SK-N-SH (cell line): ENCODE data around the gene RBMS3. TPM values are rescaled to one million over a fixed set of nuclear protein-coding genes. Genes with fewer than 3 reads are reported as not detected.

Experiments
- CTCF ChIA-PET: fragments of 300-600, 350-600 bp; formaldehyde crosslinking; extraction: SDS; loops from one replicate; lab custom pipeline; 2021; lab: Yijun Ruan, JAX
- POLR2A ChIA-PET: fragments of 350-600 bp; sonication (Branson Sonifier 250); formaldehyde crosslinking; extraction: SDS; loops from one replicate; lab custom pipeline; 2020; ENCODE audit warnings: antibody characterized with exemption, inconsistent platforms; lab: Yijun Ruan, JAX
- DNase-seq: peaks from one replicate; pipeline ENCODE4 v3.0.0; 2012
- H2AFZ ChIP-seq: fragments of 200-600 bp; sonication (generic); 2 replicates; pipeline ENCODE4 v1.8.1; 2016; ENCODE audit warnings: antibody characterized with exemption, mild to moderate bottlenecking, low read depth
- H3F3A ChIP-seq: fragments of 200-600 bp; sonication (generic); replicated peaks from 2 replicates; pipeline ENCODE3; 2016; ENCODE audit warnings: antibody characterized with exemption, mild to moderate bottlenecking; ENCODE audit not compliant: insufficient read depth
- H3K27ac ChIP-seq, 2 experiments: fragments of 200-500 bp in 1 of 2; fragments of 200-600 bp in 1 of 2; sonication (Bioruptor generic) in 1 of 2; sonication (generic), shearing (Covaris generic) in 1 of 2; 2 replicates each; pipeline versions ENCODE4 v1.5.1 to v1.6.1; 2014 to 2016; ENCODE audit warnings: low read depth in 2 of 2, inconsistent platforms in 1 of 2, low read length in 1 of 2, mild to moderate bottlenecking in 1 of 2, mixed read lengths in 1 of 2
- H3K27me3 ChIP-seq: fragments of 200-600 bp; sonication (generic), shearing (Covaris generic); 2 replicates; pipeline ENCODE4 v1.6.1; 2016; ENCODE audit warnings: mixed run types; ENCODE audit not compliant: insufficient read depth
- H3K36me3 ChIP-seq, 2 experiments: fragments of 200-500 bp in 1 of 2; fragments of 200-600 bp in 1 of 2; sonication (Bioruptor generic) in 1 of 2; sonication (generic) in 1 of 2; replicated peaks in 1 of 2; 2 replicates each; pipeline versions ENCODE3 to v1.5.1; 2014 to 2016; ENCODE audit warnings: low read length in 1 of 2, mild to moderate bottlenecking in 1 of 2; ENCODE audit not compliant: insufficient read depth in 2 of 2, control insufficient read depth in 1 of 2
- H3K4me1 ChIP-seq, 2 experiments: fragments of 200-500 bp in 1 of 2; fragments of 200-600 bp in 1 of 2; sonication (Bioruptor generic) in 1 of 2; sonication (generic), shearing (Covaris generic) in 1 of 2; 2 replicates each; pipeline versions ENCODE4 v1.5.1 to v1.6.1; 2014 to 2016; ENCODE audit warnings: low read depth in 1 of 2, low read length in 1 of 2, mixed run types in 1 of 2; ENCODE audit not compliant: insufficient read depth in 2 of 2, control insufficient read depth in 1 of 2
- H3K4me2 ChIP-seq: fragments of 200-600 bp; sonication (generic), shearing (Covaris generic); 2 replicates; pipeline ENCODE4 v1.6.1; 2017; ENCODE audit warnings: mixed run types
- H3K4me3 ChIP-seq, 2 experiments: fragments of 200-500 bp in 1 of 2; fragments of 200-600 bp in 1 of 2; sonication (Bioruptor generic) in 1 of 2; sonication (generic), shearing (Covaris generic) in 1 of 2; 2 replicates each; pipeline versions ENCODE4 v1.5.1 to v1.8.1; 2014 to 2016; ENCODE audit warnings: low read depth in 2 of 2, inconsistent platforms in 1 of 2, low read length in 1 of 2, mild to moderate bottlenecking in 1 of 2, mixed read lengths in 1 of 2, moderate library complexity in 1 of 2
- H3K79me2 ChIP-seq: fragments of 200-600 bp; sonication (generic); 2 replicates; pipeline ENCODE4 v1.8.1; 2017; ENCODE audit warnings: mild to moderate bottlenecking; ENCODE audit not compliant: insufficient read depth
- H3K9ac ChIP-seq: fragments of 200-600 bp; sonication (generic); 2 replicates; pipeline ENCODE4 v1.6.1; 2017; ENCODE audit warnings: mixed run types
- H3K9me2 ChIP-seq: fragments of 200-600 bp; sonication (generic); 2 replicates; pipeline ENCODE4 v1.6.1; 2017; ENCODE audit warnings: mixed run types
- H3K9me3 ChIP-seq: fragments of 200-600 bp; sonication (generic); 2 replicates; pipeline ENCODE4 v1.6.1; 2017; ENCODE audit warnings: mixed run types, mild to moderate bottlenecking, moderate library complexity
- H4K20me1 ChIP-seq: fragments of 200-600 bp; sonication (generic); 2 replicates; pipeline ENCODE4 v1.6.1; 2017; ENCODE audit warnings: mild to moderate bottlenecking, mixed run types; ENCODE audit not compliant: insufficient read depth
- CTCF ChIP-seq: fragments of 200-600 bp; sonication (generic); IDR thresholded peaks from 2 replicates; pipeline ENCODE4 v1.6.1; 2017; ENCODE audit warnings: antibody characterized with exemption, mild to moderate bottlenecking, moderate library complexity
- ELF1 ChIP-seq: IDR thresholded peaks from 2 replicates; pipeline ENCODE4 v1.4.0; 2012
- FOSL2 ChIP-seq: IDR thresholded peaks from 2 replicates; pipeline ENCODE4 v1.4.0; 2012; ENCODE audit warnings: low read depth, mild to moderate bottlenecking, moderate library complexity, borderline replicate concordance
- FOXM1 ChIP-seq: IDR thresholded peaks from 2 replicates; pipeline ENCODE4 v1.4.0; 2012; ENCODE audit warnings: low read depth, mild to moderate bottlenecking
- MEF2A ChIP-seq: IDR thresholded peaks from 2 replicates; pipeline ENCODE4 v1.4.0; 2012; ENCODE audit warnings: low read depth, borderline replicate concordance
- MXI1 ChIP-seq: IDR thresholded peaks from 2 replicates; pipeline ENCODE4 v1.6.1; 2012; ENCODE audit warnings: mild to moderate bottlenecking, low read depth, low read length, improper control_type of control experiment
- POLR2AphosphoS5 ChIP-seq: IDR thresholded peaks from 2 replicates; pipeline ENCODE4 v1.6.1; 2012; ENCODE audit warnings: low read depth, low read length
- RAD21 ChIP-seq: IDR thresholded peaks from 2 replicates; pipeline ENCODE4 v1.6.1; 2012; ENCODE audit warnings: mild to moderate bottlenecking, low read length
- RCOR1 ChIP-seq: fragments of 150-350 bp; IDR thresholded peaks from 2 replicates; pipeline ENCODE4 v1.6.1; 2017; ENCODE audit warnings: antibody characterized with exemption, low read length
- RFX5 ChIP-seq: IDR thresholded peaks from 2 replicates; pipeline ENCODE4 v1.6.1; 2012; ENCODE audit warnings: mild to moderate bottlenecking, improper control_type of control experiment, low read length
- RXRA ChIP-seq: IDR thresholded peaks from 2 replicates; pipeline ENCODE4 v1.4.0; 2012; ENCODE audit warnings: low read depth, mild to moderate bottlenecking, borderline replicate concordance
- SMC3 ChIP-seq: IDR thresholded peaks from 2 replicates; pipeline ENCODE4 v1.6.1; 2012; ENCODE audit warnings: low read depth, low read length, improper control_type of control experiment
- TAF1 ChIP-seq: IDR thresholded peaks from 2 replicates; pipeline ENCODE4 v1.6.1; 2012; ENCODE audit warnings: low read depth, mild to moderate bottlenecking, low read length, moderate library complexity, borderline replicate concordance
- YY1 ChIP-seq: IDR thresholded peaks from 2 replicates; pipeline ENCODE4 v1.4.0; 2012; ENCODE audit warnings: low read depth, mild to moderate bottlenecking
- ZBTB33 ChIP-seq: IDR thresholded peaks from 2 replicates; pipeline ENCODE4 v1.4.0; 2012; ENCODE audit warnings: low read depth, borderline replicate concordance
- WGBS: methylation state at CpG from one replicate; pipeline ENCODE4 v1.1.6; 2017; ENCODE audit warnings: low lambda C conversion rate; 5-methylcytosine and 5-hydroxymethylcytosine counted together
- polyA plus RNA-seq, 3 experiments: library from polyadenylated mRNA; depleted of rRNA; stranded (reverse); fragments of >200 nt; gene quantifications; 2 replicates each; pipeline ENCODE4 v1.2.3, GENCODE V29; 2012
- TF ChIP-seq, protein P1 (sequence below): fragments of 150-350 bp; IDR thresholded peaks from 2 replicates; pipeline ENCODE4 v1.6.1; 2017; ENCODE audit warnings: antibody characterized with exemption, low read length, low read depth, borderline replicate concordance

The RBMS3 gene
- polyA plus RNA-seq, 1 of the 3 experiments (the other 2 are of a cell fraction) = 8.2 TPM

DNA sequence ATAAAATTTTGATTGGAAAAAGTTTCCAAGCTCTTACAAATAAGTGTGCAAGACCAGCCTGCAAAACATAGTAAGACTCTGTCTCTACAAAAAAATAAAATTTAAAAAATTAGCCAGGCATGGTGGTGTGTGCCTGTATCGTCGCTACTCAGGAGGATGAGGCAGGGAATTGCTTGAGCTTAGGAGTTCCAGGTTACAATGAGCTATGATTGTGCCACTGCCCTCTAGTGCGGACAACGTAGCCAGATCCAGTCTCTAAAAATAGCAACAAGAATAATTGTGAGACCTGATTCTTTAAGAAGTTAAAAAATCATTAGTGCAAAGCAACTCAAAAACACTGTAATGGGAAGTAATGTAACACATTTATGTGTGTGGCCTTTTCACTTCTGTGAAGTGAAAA lies 251.6 kb downstream of the RBMS3 start (continued):
- TF ChIP-seq CTCF (no peak), MXI1 (no peak), FOSL2 (no peak), RFX5 (no peak), RXRA (no peak), YY1 (no peak)
- TF ChIP-seq, all 33 proteins: peak for 0

DNA sequence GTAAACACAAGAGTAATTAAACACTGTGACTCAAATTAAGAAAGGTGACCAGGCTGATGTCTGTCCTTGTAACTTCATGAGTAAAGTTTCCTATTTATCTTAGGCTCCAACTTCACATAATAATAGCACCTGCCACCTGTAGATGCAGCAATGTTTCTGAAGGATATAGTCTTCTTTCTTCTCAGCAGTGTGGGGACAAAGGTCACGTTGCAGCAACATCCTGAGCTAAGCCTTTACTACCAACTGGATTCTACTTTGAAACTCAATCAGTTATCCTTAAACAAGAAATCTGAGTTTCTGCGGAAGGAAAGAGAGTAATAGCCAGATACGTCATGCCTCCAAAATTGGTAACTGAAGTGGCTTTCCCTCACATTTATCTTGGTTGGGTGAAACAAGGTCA lies 253.1 kb downstream of the RBMS3 start:
- Histone ChIP-seq H3K9ac (no peak overlapping the region), H3K36me3 (peaks cover 3 to 12% of the 10 kb centered on the region in 2 experiments), H3K4me2 (no peak overlapping the region), H3K4me3 (no peak overlapping the region), H3K27ac (no peak overlapping the region; a peak in 1 of 4 replicates), H3F3A (peaks cover 11% of the 10 kb centered on the region), H3K9me2 (no peaks in the 10 kb centered on the region), H2AFZ (no peak overlapping the region), H3K4me1 (peaks cover 8 to 11% of the 10 kb centered on the region in 2 experiments; a peak in 3 of 4 replicates), H3K27me3 (no peaks in the 10 kb centered on the region), H4K20me1 (no peaks in the 10 kb centered on the region), H3K9me3 (no peaks in the 10 kb centered on the region), H3K79me2 (peaks cover 48% of the 10 kb centered on the region; the same call in 1 of the 2 replicates)
- no peak for TF ChIP-seq ELF1
- TF ChIP-seq SMC3 = no peak
- TF ChIP-seq FOSL2 = no peak
- TF ChIP-seq, protein P1, sequence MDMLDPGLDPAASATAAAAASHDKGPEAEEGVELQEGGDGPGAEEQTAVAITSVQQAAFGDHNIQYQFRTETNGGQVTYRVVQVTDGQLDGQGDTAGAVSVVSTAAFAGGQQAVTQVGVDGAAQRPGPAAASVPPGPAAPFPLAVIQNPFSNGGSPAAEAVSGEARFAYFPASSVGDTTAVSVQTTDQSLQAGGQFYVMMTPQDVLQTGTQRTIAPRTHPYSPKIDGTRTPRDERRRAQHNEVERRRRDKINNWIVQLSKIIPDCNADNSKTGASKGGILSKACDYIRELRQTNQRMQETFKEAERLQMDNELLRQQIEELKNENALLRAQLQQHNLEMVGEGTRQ = no peak
- TF ChIP-seq TAF1 = no peak
- no peak for TF ChIP-seq RAD21
- ChIA-PET CTCF (no interaction called here), POLR2A (no interaction called here)
- 100% methylated on average over 3 of the region's 3 CpGs for WGBS
- no peak for DNase-seq

DNA sequence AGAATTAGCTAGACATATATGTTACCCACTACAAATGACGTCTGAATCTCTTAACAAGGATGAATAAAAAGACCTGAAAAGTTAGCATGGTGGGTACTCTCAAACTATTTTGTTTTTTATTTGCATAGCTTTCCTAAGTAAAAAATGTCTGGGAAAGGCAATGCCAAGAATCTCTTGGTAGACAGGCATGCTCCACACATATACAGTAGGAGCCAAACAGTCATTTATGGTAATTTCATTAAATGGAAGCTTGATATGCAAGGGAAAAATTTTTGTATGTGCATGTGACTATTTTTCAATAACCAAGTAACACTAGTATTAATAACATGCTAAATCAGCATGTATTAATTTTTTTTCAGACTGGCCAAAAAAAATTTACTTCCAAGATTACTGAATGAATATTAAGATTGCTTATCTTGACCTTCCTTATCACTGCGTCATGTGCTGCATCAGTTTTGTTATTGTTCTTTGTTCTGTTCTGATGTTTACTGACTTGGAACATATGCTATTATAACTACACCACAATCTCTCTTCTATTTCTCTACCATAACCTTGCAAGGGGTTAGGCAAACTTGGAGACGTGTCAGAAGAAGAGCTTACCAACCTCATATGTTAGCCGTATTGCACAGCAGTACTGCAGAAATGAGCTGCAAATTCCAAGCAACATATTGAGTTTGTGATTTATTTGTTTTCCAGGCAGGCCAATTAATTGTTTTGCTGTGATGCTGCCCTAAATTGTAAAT lies 255.3 kb downstream of the RBMS3 start:
- 91% methylated on average over 4 of the region's 4 CpGs for WGBS
- ChIA-PET CTCF (interaction anchor here (1.0 to 1.3 kb wide), 2 partner anchors 11 to 663 kb away, joined by 3 read pairs; no protein-coding TSS in a partner anchor), POLR2A (no interaction called here)
- Histone ChIP-seq H3K4me1 (peaks cover 9 to 11% of the 10 kb centered on the region in 2 experiments; a peak in 3 of 4 replicates), H3K27ac (peak overlapping the region in 1 of 2 experiments; percentile 65; a peak in 2 of 4 replicates), H2AFZ (no peak overlapping the region), H3K9me3 (no peaks in the 10 kb centered on the region), H3K36me3 (peaks cover 3 to 15% of the 10 kb centered on the region in 2 experiments), H3K79me2 (peaks cover 36% of the 10 kb centered on the region; the same call in 1 of the 2 replicates), H3K9ac (no peak overlapping the region), H3F3A (peaks cover 5% of the 10 kb centered on the region), H3K4me3 (no peak overlapping the region), H3K27me3 (no peaks in the 10 kb centered on the region), H4K20me1 (no peaks in the 10 kb centered on the region), H3K9me2 (no peaks in the 10 kb centered on the region), H3K4me2 (no peak overlapping the region)
- no peak for DNase-seq
- TF ChIP-seq RCOR1 = no peak
- TF ChIP-seq FOSL2 = no peak
- no peak for TF ChIP-seq FOXM1
- no peak for TF ChIP-seq POLR2AphosphoS5
- no peak for TF ChIP-seq ZBTB33
- no peak for TF ChIP-seq MEF2A
- TF ChIP-seq TAF1 = no peak
- TF ChIP-seq RFX5 = no peak
